OCI-LY1 (cell line): ENCODE results near the gene KCNE5.
"Not testable (repeated sequence)": the region's sequence is repeated elsewhere in the genome, so short reads cannot be mapped to it uniquely, and the experiment has no call there.

Experiments
- EZH2 ChIP-seq: fragments of 200-600 bp; sonication (generic), shearing (Covaris generic); IDR thresholded peaks from 2 replicates; pipeline ENCODE4 v1.8.0; 2017; ENCODE audit warnings: borderline replicate concordance, mixed run types, mild to moderate bottlenecking, antibody characterized with exemption, low read length, moderate library complexity, mixed read lengths
- TF ChIP-seq, protein P1 (sequence below): fragments of 200-600 bp; sonication (generic), shearing (Covaris generic); IDR thresholded peaks from 2 replicates; pipeline ENCODE4 v1.5.1; 2017; ENCODE audit warnings: mild to moderate bottlenecking, antibody characterized with exemption, low read length, moderate library complexity, mixed read lengths

DNA sequence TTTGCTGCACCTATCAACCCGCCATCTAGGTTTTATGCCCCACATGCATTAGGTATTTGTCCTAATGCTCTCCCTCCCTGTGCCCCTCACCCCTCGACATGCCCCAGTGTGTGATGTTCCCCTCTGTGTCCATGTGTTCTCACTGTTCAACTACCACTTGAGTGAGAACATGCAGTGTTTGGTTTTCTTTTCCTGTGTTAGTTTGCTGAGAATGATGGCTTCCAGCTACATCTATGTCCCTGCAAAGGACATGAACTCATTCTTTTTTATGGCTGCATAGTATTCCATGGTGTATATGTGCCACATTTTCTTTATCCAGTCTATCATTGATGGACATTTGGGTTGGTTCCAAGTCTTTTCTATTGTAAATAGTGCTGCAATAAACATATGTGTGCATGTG, 12.5 kb upstream of the KCNE5 start:
- TF ChIP-seq, protein P1, sequence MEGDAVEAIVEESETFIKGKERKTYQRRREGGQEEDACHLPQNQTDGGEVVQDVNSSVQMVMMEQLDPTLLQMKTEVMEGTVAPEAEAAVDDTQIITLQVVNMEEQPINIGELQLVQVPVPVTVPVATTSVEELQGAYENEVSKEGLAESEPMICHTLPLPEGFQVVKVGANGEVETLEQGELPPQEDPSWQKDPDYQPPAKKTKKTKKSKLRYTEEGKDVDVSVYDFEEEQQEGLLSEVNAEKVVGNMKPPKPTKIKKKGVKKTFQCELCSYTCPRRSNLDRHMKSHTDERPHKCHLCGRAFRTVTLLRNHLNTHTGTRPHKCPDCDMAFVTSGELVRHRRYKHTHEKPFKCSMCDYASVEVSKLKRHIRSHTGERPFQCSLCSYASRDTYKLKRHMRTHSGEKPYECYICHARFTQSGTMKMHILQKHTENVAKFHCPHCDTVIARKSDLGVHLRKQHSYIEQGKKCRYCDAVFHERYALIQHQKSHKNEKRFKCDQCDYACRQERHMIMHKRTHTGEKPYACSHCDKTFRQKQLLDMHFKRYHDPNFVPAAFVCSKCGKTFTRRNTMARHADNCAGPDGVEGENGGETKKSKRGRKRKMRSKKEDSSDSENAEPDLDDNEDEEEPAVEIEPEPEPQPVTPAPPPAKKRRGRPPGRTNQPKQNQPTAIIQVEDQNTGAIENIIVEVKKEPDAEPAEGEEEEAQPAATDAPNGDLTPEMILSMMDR, result not testable (repeated sequence)
- not testable (repeated sequence) for TF ChIP-seq EZH2
